GM19240 (cell line): ENCODE measurements around the gene GMNC.
"Not testable (repeated sequence)": the region's sequence is repeated elsewhere in the genome, so short reads cannot be mapped to it uniquely, and the experiment has no call there.

ENCODE experiments used
- DNase-seq: peaks from one replicate; pipeline ENCODE4 v3.0.0; 2011; ENCODE audit warnings: low spot score; ENCODE audit not compliant: insufficient read length

GMNC gene, protein sequence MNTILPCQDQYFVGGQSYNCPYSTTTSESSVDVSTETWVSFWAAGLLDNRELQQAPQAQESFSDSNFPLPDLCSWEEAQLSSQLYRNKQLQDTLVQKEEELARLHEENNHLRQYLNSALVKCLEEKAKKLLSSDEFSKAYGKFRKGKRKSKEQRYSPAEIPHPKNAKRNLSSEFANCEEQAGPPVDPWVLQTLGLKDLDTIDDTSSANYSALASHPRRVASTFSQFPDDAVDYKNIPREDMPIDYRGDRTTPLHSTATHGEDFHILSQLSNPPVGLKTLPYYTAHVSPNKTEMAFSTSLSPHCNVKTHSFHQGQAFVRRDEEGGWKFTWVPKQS

DNA sequence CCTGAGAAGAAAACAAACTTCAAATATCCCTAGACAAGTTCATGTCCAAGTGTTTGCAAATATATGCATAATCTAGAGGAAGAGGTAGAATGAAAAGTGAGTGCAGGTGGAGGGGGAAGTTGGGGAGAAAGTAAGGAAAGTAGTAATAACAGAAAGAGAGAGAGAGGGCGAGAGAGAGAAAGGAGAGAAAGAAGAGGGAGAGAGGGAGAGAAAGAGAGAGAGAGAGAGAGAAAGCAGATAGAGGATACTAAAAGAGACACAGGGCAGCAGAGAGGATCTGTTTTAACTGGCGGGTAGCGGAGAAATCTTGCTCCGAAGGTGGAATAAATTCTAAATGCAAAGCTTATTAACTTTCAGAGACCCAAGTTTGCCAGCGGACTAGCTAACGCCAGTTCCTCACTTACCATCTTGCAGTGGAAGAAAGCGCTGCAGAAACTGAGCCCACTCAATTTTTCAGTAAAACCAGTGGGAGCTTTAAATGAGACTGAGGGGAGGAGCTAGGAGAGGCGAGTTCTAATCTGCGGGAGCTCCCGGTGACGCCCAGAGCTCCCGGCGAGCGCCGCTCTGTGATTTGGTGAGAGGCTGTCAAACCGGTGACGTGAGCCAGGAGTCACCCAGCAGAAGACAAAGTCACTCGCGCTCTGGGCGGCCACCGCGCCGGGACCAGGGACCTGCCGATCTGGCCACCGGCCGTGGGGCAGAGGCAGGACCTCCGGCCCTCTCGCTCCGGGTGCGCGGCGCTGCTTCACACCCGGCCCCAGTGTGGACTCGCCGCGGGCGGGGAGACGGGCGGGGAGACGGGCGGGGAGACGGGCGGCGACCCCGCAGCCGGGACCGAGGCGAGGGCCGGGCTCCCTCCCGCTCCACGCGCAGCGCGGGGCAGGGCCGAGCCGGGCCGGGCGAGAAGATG lies at the start of gene GMNC:
GMNC (minus strand) TSS at position 486 of the 910 bp plus-strand sequence; CDS start at position 407, 79 bp downstream.
- DNase-seq: no peak

DNA sequence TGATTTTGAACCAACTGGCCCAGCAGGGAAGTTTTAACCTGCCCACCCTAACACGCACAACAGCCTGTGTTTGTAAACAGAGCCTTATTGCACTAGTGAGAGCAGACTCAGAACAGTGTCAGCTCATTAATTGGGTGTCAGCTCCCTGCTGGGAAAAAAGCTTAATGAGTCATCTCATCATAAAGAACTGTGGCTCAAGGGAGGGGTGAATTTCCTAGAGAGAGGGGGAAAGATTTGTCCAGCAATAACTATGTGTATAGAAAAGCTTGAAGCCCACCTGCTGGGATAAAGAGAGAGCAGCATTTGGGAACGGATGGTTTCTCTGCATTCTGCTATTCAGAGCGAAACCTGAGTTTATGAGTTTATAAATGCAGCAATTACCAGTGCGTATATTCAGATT lies 48.9 kb upstream of the GMNC start:
- no peak for DNase-seq

- no peak for DNase-seq
Observed at GRCh38 chr3:190909908-190910307, 47.4 kb upstream of the GMNC start.

- no peak for DNase-seq
Observed at GRCh38 chr3:190903156-190903555, 40.7 kb upstream of the GMNC start.

DNA sequence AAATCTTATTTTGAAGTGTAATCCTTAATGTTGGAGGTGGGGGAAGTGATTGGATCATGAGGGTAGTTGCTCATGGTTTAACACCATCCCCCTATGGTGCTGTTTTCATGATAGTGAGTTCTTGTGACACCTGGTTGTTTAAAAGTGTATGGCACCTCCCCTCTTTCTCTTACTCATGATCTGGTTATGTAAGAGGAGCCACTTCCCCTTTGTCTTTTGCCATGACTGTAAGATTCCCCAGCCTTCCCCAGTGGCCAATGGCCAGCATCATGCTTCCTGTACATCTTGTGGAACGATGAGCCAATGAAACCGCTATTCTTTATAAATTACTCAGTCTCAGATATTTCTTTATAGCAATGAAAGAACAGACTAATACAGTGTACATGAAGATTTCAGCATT lies 39.8 kb upstream of the GMNC start:
- DNase-seq: no peak

DNA sequence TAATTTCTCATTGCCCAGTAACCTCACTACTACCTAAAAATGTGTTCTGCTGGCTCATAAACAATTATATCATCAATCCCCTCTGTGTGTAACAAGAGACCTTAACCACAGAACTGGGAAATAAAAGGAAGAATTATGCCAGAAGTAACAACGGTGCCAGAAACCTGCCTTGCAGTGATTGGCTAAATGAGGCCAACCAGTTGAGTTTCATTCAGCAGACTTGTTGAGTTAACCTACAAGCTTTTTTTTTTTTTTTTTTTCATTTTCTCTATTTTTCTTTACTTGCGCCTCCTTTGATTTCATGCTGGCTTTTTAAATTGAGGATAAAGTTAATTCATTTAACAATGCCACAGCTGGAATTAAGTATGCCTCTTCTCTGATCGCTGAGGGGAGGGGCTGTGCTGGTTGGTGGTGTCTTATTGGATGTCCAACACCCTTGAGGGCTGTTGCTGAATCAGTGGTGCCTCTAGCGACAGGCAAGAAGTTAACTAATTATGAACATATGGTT lies 30.0 kb upstream of the GMNC start:
- no peak for DNase-seq

DNA sequence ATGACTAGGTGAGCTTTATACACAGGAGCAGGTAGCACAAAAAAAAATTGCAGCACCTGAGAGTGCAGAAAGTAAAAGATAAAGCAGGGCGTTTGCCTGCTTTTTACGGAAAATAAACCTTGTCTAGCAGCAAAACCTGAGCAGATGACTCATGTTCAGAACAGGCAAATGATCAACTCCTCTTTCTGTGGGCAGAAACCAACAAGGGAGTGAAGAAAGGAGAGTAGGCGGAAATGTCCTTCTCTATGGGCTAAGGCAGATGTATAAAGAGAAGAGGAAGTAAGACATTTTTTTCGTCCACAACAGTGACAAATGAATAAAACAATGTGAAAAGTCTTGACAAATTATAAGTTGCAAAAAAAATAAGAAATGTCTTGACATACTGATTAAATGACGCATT lies 24.5 kb upstream of the GMNC start:
- no peak for DNase-seq

DNA sequence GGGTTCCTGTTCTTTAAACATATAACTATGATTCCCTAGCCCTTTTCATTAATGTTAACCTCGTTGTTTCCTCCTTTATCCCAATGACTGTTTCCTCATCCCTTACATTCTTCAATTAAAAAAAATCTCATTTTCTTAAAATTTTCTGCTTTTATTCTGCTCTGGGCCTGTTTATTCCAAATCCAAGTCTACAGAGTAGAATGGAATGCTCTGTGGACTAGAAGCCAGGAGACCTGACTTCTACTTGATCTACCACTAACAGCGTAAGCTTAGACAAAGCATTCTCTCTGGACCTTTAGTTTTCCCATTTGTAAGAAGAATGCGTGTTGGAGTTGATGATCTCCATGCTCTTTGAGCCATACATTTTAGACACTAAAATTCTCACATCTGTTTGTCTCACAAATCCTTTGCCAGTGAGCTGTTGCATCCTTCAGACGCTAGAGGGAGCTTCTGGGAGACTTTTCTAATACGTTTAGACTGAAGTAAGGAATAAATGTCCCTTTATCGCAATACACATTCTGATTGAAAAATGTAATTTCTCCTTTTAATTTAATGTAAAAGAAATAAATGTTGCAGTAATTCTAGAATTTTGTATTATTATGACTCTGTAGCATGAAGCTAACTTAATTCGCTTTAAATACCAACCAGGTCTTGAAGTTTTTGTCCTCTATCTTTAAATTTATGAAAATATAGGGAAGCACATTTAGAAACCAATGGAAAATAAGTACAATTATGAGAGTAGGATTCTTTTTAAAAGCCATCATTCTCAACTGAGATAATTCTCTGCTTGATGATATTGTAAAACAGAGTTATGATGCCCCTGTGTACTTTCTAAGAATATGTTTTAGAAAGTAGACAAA lies 21.7 kb upstream of the GMNC start:
- no peak for DNase-seq

- no peak for DNase-seq
Observed at GRCh38 chr3:190883141-190883540, 20.6 kb upstream of the GMNC start.

- no peak for DNase-seq
Observed at GRCh38 chr3:190877925-190878324, 15.4 kb upstream of the GMNC start.

DNA sequence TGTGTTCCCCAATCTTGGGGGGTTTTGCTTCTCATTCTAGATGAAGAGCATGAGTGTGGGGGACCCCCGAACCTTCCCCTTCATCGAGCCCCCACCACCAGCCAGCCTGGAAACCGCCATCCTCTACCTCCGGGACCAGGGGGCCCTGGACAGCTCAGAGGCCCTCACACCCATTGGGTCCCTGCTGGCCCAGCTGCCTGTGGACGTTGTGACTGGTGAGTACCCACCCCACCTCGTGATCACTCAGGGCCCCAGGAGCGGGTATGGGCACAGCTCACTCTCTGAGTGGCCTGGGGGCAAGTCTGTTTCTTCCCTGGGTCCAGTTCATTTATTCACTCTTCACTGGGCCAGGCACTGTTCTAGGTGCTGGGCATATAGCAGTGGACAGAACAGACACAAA lies 13.9 kb upstream of the GMNC start:
- DNase-seq: not testable (repeated sequence)

GRCh38 chr3:190875061-190875460 lies 12.6 kb upstream of the GMNC start:
- DNase-seq: not testable (repeated sequence)

DNA sequence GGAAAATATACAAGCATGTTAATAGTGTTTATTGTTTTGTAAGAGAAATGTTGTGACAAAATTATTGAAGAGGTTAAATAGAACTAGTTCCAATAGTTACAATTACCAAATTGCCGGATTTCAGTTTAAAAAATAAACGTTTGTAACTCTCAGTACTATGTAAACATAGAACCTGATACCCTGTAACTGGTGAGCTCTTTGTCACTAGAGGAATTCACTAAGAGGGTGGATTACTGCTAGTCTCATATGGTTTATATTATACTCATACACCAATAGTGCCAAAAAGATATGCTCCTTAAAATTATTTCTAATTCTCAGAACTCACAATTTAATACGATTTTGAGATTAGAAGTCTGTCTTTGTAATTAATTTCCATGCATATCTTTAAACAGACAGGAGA lies 7.6 kb upstream of the GMNC start:
- no peak for DNase-seq

DNA sequence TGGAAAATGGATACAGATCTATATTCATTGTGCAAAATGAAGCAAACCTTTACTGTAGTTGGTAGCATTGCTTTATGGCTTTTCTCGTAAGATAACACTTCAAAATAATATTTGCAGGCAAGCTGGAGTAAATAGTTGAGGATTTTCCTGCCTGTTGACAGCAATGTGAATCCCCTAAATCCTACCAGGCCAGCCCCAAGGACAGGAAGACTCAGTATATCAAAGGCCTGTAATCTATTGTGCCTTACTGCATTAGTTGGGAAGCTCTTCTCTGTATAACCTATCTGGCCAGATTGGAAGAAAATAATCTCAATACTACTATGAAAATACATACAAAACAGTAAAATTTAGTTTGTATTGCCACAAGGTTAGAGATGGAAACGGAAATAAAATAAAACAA lies 4.6 kb upstream of the GMNC start:
- DNase-seq: no peak

DNA sequence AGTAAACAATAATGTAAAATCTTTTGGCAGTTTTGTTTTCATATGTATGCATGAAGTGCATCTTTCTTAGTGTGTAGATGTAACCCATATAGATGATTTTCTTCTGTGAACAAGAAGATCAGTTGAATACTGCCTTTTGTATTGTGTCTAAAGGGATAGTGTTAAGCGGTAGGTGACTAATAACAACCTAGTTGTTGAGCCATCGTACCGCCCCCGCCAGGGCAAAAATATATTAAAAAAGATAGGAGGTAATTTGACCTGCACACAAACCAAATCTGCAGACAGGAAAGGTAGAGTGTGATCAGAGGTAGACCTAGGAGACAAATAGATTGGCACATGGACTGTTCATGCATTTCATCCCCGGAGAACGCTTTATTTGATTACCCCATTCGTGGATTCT lies 3.3 kb upstream of the GMNC start:
- DNase-seq: no peak

- DNase-seq: no peak
Observed at GRCh38 chr3:190865419-190865818, 2.9 kb upstream of the GMNC start.

GRCh38 chr3:190864002-190864401 lies 1.5 kb upstream of the GMNC start:
- no peak for DNase-seq

DNA sequence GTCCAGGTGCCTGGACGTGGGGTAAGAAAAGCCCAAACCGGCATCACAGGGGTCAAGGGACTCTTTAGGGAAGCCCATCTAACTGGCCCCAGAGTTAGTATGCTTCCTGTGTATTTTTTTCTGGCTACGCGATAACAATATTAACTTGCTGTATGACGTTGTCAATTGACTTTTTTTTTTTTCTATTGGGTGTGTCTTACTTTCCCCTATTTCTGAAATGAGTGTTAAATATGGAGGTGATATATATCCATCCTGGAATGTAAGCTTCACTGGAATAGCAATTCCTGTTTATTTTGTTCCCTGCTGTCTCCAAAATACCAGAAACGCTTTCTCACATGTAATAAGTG lies 598 bp upstream of the GMNC start:
- DNase-seq: no peak

DNA sequence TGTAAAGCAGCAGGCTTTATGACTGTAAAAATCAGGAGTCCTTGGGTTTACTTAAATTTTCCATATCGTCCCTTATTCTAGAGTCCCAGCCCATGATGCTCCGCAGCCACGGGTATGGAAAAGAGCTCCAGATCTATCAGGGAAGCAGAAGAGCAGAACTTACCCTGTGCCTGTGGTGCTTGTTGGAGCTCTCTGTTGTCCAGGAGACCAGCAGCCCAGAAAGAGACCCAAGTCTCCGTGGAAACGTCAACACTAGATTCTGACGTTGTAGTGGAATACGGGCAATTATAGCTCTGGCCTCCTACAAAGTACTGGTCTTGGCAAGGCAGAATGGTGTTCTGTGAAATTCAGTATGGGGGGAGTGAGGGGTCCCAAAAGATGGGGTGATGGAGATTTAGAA lies 2.0 kb downstream of the GMNC start:
- DNase-seq: no peak

DNA sequence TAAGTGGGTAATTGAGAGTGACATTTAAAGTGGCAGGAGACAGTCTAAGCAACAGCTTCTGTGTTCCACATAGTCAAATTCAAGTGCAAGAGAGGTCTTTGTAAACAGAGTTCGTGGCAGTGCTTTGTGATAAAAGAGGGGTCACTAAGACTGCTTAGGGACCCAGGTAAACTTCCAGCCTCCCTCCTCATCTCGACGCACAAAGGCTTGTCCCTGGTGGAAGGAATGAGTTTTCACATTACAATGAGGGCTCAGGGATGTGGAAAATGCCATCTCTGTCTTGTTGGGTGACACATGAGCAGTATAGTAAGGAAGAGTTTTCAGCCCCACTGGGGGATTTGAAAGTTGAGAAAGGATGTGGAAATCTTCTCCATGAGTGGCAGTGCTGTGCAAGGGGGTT lies 7.3 kb downstream of the GMNC start:
- DNase-seq: no peak

GRCh38 chr3:190854062-190854461 lies 8.4 kb downstream of the GMNC start:
- DNase-seq: no peak

DNA sequence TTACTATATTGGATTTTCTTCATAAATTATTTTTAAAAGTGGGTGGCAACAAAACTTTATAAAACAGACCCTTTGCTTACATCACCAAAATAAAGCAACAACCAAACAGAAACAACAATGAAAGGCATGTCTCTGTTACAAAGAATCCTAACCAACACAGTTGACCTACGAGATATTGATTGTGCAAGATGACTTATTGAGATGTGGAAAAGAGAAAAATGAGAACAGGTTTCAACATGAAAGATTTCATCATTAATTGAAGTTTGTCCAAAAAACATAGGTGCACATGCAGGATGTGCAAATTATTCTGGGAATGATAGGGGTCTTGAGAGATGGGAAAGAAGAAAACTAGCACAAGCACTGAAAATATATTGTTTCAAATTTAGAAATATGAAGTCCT lies 9.0 kb downstream of the GMNC start:
- no peak for DNase-seq
